PFSK-1 (cell line): Measurements from ENCODE around the gene QTRT2.

Source experiments
- FOXP2 ChIP-seq: optimal IDR thresholded peaks from 2 replicates; pipeline ENCODE3; 2011; ENCODE audit warnings: borderline replicate concordance, control low read depth, inconsistent platforms; ENCODE audit not compliant: insufficient read depth; ENCODE audit errors: extremely low read length, extremely low read depth
- POLR2AphosphoS5 ChIP-seq: IDR thresholded peaks from 2 replicates; pipeline ENCODE4 v1.6.1; 2012; ENCODE audit warnings: low read depth, mild to moderate bottlenecking, control low read depth, low read length, moderate library complexity
- REST ChIP-seq, 2 experiments: IDR thresholded peaks; 2 replicates each; pipeline versions ENCODE4 v1.6.1 to v1.8.0; 2011 to 2012; ENCODE audit warnings: low read depth in 2 of 2, low read length in 2 of 2, control low read depth in 1 of 2, inconsistent platforms in 1 of 2, mild to moderate bottlenecking in 1 of 2, moderate library complexity in 1 of 2; ENCODE audit not compliant: insufficient read depth in 1 of 2
- SIN3A ChIP-seq: IDR thresholded peaks from 2 replicates; pipeline ENCODE4 v1.6.1; 2012; ENCODE audit warnings: mild to moderate bottlenecking, low read length, moderate library complexity, borderline replicate concordance; ENCODE audit not compliant: insufficient read depth
- TAF1 ChIP-seq: IDR thresholded peaks from 2 replicates; pipeline ENCODE4 v1.6.1; 2012; ENCODE audit warnings: low read length, control low read depth, borderline replicate concordance; ENCODE audit not compliant: insufficient read depth

QTRT2 gene

GRCh38 chr3:114093596-114093995 is 37.1 kb downstream of the QTRT2 start:
- TF ChIP-seq FOXP2, result no peak
- TF ChIP-seq REST (IDR thresholded peaks at IDR 0.05; ENCODE audit: insufficient read depth in 1 of 2, low read depth in 2 of 2, low read length in 2 of 2), result no peak
- TF ChIP-seq TAF1, result no peak
- no peak for TF ChIP-seq SIN3A
- no peak for TF ChIP-seq POLR2AphosphoS5

- no peak for TF ChIP-seq TAF1
- no peak for TF ChIP-seq FOXP2
Observed at GRCh38 chr3:114095796-114096195, 39.3 kb downstream of the QTRT2 start.

DNA sequence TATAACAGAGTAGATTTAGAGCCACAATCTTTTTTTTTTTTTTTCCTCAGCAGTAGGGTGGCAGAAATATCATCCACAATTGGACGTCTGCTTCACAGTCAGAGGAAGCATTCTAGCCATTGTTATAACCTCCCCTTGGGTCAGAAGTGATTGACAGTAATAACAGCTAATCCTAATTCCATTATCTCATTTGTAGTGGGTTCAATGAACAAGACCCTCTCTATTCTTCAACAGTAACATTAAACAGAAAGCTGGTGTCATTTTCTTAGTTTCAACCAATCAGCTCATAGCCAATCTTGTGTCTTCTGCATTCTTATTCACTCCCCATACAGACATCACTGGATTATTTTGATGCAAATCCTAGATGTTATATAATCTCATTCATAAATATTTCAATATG is 44.6 kb downstream of the QTRT2 start:
- TF ChIP-seq POLR2AphosphoS5, result no peak
- TF ChIP-seq REST (IDR thresholded peaks at IDR 0.05; ENCODE audit: insufficient read depth in 1 of 2, low read depth in 2 of 2, low read length in 2 of 2), result no peak
- TF ChIP-seq FOXP2, result no peak
- no peak for TF ChIP-seq TAF1
- TF ChIP-seq SIN3A, result no peak

DNA sequence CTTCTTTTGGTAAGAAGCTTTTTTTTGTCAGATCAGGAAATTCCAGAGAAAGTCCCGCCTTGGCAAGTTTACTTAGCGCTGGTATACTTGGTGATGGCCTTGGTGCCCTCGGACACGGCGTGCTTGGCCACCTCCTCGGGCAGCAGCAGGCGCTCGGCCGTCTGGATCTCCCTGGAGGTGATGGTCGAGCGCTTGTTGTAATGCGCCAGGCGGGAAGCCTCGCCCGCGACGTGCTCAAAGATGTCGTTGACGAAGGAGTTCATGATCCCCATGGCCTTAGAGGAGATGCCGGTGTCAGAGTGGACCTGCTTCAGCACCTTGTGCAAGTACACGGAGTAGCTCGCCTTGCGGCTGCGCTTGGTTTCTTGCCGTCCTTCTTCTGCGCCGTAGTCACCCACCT is 46.6 kb downstream of the QTRT2 start:
- TF ChIP-seq POLR2AphosphoS5, result no peak
- no peak for TF ChIP-seq TAF1
- no peak for TF ChIP-seq FOXP2
- no peak for TF ChIP-seq REST (IDR thresholded peaks at IDR 0.05; ENCODE audit: insufficient read depth in 1 of 2, low read depth in 2 of 2, low read length in 2 of 2)
- no peak for TF ChIP-seq SIN3A

- TF ChIP-seq REST (IDR thresholded peaks at IDR 0.05; ENCODE audit: insufficient read depth in 1 of 2, low read depth in 2 of 2, low read length in 2 of 2) (no peak), SIN3A (no peak), POLR2AphosphoS5 (no peak), TAF1 (no peak), FOXP2 (no peak)
Observed at GRCh38 chr3:114103858-114104257, 47.3 kb downstream of the QTRT2 start.

DNA sequence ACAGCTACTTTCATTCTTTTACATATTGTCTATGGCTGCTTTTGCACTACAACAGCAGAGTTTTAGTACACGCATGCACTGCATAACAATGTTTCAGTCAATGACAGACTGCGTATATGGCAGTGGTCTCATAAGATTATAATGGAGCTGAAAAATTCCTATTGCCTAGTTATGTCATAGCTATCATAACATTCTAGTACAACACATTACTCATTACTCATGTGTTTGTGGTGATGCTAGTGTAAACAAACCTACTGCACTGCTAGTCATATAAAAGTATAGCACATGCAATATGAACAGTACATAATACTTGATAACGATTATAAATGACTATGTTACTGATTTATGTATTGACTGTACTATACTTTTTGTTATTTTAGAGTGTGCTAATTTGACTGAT is 47.9 kb downstream of the QTRT2 start:
- TF ChIP-seq REST (IDR thresholded peaks at IDR 0.05; ENCODE audit: insufficient read depth in 1 of 2, low read depth in 2 of 2, low read length in 2 of 2), result no peak
- TF ChIP-seq SIN3A, result no peak
- TF ChIP-seq FOXP2, result no peak
- TF ChIP-seq POLR2AphosphoS5, result no peak
- TF ChIP-seq TAF1, result no peak
